ENCODE results near the gene C11orf97. TPM values are rescaled to one million over a fixed set of nuclear protein-coding genes. Genes with fewer than 3 reads are reported as not detected.
"Not testable (repeated sequence)": the region's sequence is repeated elsewhere in the genome, so short reads cannot be mapped to it uniquely, and the experiment has no call there.

Gene C11orf97
- total and polyA plus RNA-seq, 2 experiments from 2014 or later: 0.59 TPM; not detected in 1

DNA sequence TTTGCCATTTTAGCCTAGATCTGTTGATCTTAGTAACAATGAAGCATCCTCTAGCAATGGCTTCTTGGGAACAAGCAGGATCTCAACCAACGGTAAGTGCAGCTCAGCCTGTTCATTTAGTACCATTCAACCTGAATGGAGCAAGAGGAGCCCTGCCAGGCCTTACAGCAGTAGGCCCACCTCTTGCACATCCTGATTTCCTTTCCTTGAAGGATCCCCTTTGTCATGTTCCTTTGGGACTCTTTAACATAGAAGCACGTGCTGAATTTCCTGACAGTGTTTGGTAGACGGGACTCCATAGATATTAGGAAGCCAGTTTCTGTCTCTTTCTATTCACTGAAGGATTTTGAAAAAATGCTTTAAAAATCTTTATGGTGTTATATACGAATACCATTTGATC is 56.5 kb downstream of the C11orf97 start:
- TF ChIP-seq EZH2phosphoT487 (IDR thresholded peaks at IDR 0.05; ENCODE audit: low read depth, severe bottlenecking, unreplicated experiment) (no peak), EZH2 (IDR thresholded peaks at IDR 0.05; ENCODE audit: borderline replicate concordance) (no peak)
- TF ChIP-seq, protein P1, sequence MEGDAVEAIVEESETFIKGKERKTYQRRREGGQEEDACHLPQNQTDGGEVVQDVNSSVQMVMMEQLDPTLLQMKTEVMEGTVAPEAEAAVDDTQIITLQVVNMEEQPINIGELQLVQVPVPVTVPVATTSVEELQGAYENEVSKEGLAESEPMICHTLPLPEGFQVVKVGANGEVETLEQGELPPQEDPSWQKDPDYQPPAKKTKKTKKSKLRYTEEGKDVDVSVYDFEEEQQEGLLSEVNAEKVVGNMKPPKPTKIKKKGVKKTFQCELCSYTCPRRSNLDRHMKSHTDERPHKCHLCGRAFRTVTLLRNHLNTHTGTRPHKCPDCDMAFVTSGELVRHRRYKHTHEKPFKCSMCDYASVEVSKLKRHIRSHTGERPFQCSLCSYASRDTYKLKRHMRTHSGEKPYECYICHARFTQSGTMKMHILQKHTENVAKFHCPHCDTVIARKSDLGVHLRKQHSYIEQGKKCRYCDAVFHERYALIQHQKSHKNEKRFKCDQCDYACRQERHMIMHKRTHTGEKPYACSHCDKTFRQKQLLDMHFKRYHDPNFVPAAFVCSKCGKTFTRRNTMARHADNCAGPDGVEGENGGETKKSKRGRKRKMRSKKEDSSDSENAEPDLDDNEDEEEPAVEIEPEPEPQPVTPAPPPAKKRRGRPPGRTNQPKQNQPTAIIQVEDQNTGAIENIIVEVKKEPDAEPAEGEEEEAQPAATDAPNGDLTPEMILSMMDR (IDR thresholded peaks at IDR 0.05; ENCODE audit: poor library complexity): no peak
- H4K20me1 ChIP-seq (ENCODE audit: insufficient read depth, poor library complexity, severe bottlenecking): no peaks in the 10 kb centered on the region
- no peak for DNase-seq (ENCODE audit: low spot score)
- no peak overlapping the region for H3K4me3 ChIP-seq
- no peaks in the 10 kb centered on the region for H3K9me3 ChIP-seq (ENCODE audit: low read depth)
- no peaks in the 10 kb centered on the region for H3K36me3 ChIP-seq (replicated peaks; ENCODE audit: insufficient read depth, low read depth)
- 89% methylated on average over 4 of the region's 4 CpGs for WGBS (ENCODE audit: low lambda C conversion rate, missing lambda C conversion rate)
- no peak overlapping the region for H3K27ac ChIP-seq
- H3K79me2 ChIP-seq: no peaks in the 10 kb centered on the region
- no peaks in the 10 kb centered on the region for H3K27me3 ChIP-seq
- H3K4me2 ChIP-seq: no peak overlapping the region
- H3K9me2 ChIP-seq (replicated peaks; ENCODE audit: insufficient read depth): no peaks in the 10 kb centered on the region
- no peak overlapping the region for H2AFZ ChIP-seq
- H3K4me1 ChIP-seq (ENCODE audit: insufficient read depth): no peaks in the 10 kb centered on the region

DNA sequence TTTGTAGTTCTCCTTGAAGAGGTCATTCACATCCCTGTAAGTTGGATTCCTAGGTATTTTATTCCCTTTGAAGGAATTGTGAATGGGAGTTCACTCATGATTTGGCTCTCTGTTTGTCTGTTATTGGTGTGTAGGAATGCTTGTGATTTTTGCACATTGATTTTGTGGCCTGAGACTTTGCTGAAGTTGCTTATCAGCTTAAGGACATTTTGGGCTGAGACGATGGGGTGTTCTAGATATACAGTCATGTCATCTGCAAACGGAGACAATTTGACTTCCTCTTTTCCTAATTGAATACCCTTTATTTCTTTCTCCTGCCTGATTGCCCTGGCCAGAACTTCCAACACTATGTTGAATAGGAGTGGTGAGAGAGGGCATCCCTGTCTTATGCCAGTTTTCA is 60.7 kb downstream of the C11orf97 start:
- not testable (repeated sequence) for H3K4me2 ChIP-seq; H3K9me3 ChIP-seq (ENCODE audit: low read depth); H3K9me2 ChIP-seq (replicated peaks; ENCODE audit: insufficient read depth); H3K27ac ChIP-seq; H3K79me2 ChIP-seq; DNase-seq (ENCODE audit: low spot score); H3K4me1 ChIP-seq (ENCODE audit: insufficient read depth); H3K4me3 ChIP-seq; H3K36me3 ChIP-seq (replicated peaks; ENCODE audit: insufficient read depth, low read depth); H3K27me3 ChIP-seq; H4K20me1 ChIP-seq (ENCODE audit: insufficient read depth, poor library complexity, severe bottlenecking); H2AFZ ChIP-seq
- 96% methylated on average over 2 of the region's 2 CpGs for WGBS (ENCODE audit: low lambda C conversion rate, missing lambda C conversion rate)

DNA sequence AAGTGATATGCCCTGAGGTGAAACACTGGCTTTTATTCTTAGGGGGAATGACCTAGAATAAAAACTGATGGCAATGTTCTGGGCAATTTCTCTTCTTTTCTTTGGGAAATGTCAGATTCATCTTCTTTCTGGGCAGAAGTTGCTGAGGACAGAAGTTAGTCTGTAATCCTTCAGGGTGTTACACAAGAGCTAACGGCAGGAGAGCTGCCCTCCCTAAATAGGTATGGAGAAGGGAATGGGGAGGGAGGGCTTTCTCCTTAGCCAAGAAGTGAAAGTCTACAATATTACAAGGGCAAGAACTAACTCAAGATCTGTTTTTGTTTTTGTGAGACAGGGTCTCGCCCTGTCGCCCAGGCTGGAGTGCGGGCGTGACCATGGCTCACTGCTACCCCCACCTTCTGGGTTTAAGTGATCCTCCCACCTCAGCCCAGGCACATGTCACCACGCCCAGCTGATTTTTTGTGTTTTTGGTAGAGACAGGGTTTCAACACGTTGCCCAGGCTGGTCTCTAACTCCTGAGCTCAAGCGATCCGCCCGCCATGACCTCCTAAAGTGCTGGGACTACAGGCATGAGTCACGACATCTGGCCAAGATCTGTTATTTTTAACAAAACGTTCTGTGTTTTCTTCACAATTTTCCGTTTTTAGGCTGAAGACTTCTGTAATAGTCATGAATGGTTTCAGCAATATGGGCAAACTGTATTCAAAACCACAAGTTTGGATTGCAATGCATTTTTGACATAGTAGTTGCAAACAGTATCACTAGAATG is 62.1 kb downstream of the C11orf97 start:
- no peaks in the 10 kb centered on the region for H3K4me1 ChIP-seq (ENCODE audit: insufficient read depth)
- H3K27me3 ChIP-seq: no peaks in the 10 kb centered on the region
- H4K20me1 ChIP-seq (ENCODE audit: insufficient read depth, poor library complexity, severe bottlenecking): no peaks in the 10 kb centered on the region
- peak; percentile 14 for DNase-seq (ENCODE audit: low spot score)
- no peaks in the 10 kb centered on the region for H3K36me3 ChIP-seq (replicated peaks; ENCODE audit: insufficient read depth, low read depth)
- no peak overlapping the region for H2AFZ ChIP-seq
- no peaks in the 10 kb centered on the region for H3K9me3 ChIP-seq (ENCODE audit: low read depth)
- H3K4me2 ChIP-seq: peak overlapping the region; percentile 31
- H3K4me3 ChIP-seq: no peak overlapping the region
- TF ChIP-seq, protein P1 (IDR thresholded peaks at IDR 0.05; ENCODE audit: poor library complexity): no peak
- TF ChIP-seq EZH2phosphoT487 (IDR thresholded peaks at IDR 0.05; ENCODE audit: low read depth, severe bottlenecking, unreplicated experiment) (no peak), EZH2 (IDR thresholded peaks at IDR 0.05; ENCODE audit: borderline replicate concordance) (no peak)
- no peaks in the 10 kb centered on the region for H3K9me2 ChIP-seq (replicated peaks; ENCODE audit: insufficient read depth)
- WGBS (ENCODE audit: low lambda C conversion rate, missing lambda C conversion rate): 71% methylated on average over 13 of the region's 13 CpGs
- H3K79me2 ChIP-seq: no peaks in the 10 kb centered on the region
- peak overlapping the region; percentile 38 for H3K27ac ChIP-seq

DNA sequence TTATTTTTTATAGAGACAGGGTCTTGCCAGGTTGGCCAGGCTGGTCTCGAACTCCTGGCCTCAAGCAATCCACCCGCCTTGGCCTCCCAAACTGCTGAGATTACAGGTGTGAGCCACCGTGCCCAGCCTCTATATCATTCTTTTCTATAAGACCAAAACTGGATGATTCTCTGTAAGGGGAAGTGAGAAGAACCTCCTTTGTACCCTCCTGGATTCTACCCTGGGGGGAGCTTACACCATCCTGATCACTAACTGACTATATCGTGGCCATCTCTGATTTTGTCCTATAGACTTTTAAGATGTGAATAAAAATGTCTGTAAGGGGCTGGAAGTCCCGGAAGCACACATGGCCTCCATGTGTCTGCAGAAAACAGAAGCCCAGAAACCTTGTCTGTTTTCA is 64.0 kb downstream of the C11orf97 start:
- H3K4me1 ChIP-seq (ENCODE audit: insufficient read depth): no peaks in the 10 kb centered on the region
- H3K9me3 ChIP-seq (ENCODE audit: low read depth): no peaks in the 10 kb centered on the region
- H3K27ac ChIP-seq: no peak overlapping the region
- no peak overlapping the region for H2AFZ ChIP-seq
- H3K9me2 ChIP-seq (replicated peaks; ENCODE audit: insufficient read depth): no peaks in the 10 kb centered on the region
- H3K36me3 ChIP-seq (replicated peaks; ENCODE audit: insufficient read depth, low read depth): no peaks in the 10 kb centered on the region
- no peaks in the 10 kb centered on the region for H3K79me2 ChIP-seq
- no peak for TF ChIP-seq EZH2 (IDR thresholded peaks at IDR 0.05; ENCODE audit: borderline replicate concordance)
- TF ChIP-seq, protein P1 (IDR thresholded peaks at IDR 0.05; ENCODE audit: poor library complexity): no peak
- no peak for TF ChIP-seq EZH2phosphoT487 (IDR thresholded peaks at IDR 0.05; ENCODE audit: low read depth, severe bottlenecking, unreplicated experiment)
- H3K27me3 ChIP-seq: no peaks in the 10 kb centered on the region
- no peaks in the 10 kb centered on the region for H4K20me1 ChIP-seq (ENCODE audit: insufficient read depth, poor library complexity, severe bottlenecking)
- no peak overlapping the region for H3K4me3 ChIP-seq
- H3K4me2 ChIP-seq: no peak overlapping the region
- 92% methylated on average over 5 of the region's 5 CpGs for WGBS (ENCODE audit: low lambda C conversion rate, missing lambda C conversion rate)
- no peak for DNase-seq (ENCODE audit: low spot score)
